ENCODE data around the gene DNMBP.

Gene DNMBP

DNA sequence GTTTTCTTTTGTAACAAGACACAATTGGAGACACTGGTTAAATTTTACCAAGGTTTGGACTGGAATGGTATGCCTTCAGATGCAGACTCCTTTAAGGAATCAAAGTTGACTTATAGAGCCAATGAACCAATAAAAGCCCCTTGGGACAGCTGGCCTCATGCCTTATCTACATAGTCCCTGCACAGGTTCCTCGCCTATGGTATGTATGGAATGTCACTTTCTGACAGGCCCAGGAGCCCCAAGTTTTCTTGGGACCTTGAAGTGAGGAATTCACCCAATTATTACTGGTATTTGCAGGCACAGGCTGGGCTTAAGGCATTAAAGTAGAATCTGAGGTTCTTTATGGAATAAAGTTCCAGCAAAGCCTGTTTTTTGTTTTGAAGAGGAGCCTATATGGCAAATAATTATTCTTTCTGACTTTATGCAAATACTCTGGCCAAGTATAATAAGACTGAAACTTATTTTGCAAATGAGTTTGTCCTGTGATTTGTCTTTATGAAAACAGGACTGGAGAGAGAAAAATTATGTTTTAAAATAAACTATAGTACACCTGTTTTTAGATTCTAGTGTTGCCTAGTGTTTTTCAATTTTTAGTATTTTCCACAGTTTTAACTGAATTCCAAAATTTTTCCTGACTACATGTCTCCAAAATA lies 24.1 kb upstream of the DNMBP start:
- no peak overlapping the region for H2BK15ac ChIP-seq (ENCODE audit: low read length)
- H4K91ac ChIP-seq (ENCODE audit: low read depth, low read length, poor library complexity): no peak overlapping the region
- H3K23ac ChIP-seq (ENCODE audit: low read depth, low read length, poor library complexity): no peak overlapping the region
- DNase-seq (ENCODE audit: low spot score): no peak
- H3K14ac ChIP-seq (ENCODE audit: low read length): no peak overlapping the region
- no peak overlapping the region for H2BK120ac ChIP-seq (ENCODE audit: low read depth, low read length)
- no peak overlapping the region for H3K4me2 ChIP-seq (ENCODE audit: insufficient read depth, low read length, poor library complexity, severe bottlenecking)
- H3K4me3 ChIP-seq (ENCODE audit: low read length in 2 of 2): no peak overlapping the region
- peaks cover 0 to 5% of the 10 kb centered on the region in 2 donors for H3K9me3 ChIP-seq (replicated peaks in 1 of 2; ENCODE audit: control insufficient read depth in 2 of 2, insufficient read depth in 1 of 2, low read depth in 1 of 2, low read length in 2 of 2)
- H2AK5ac ChIP-seq (ENCODE audit: low read depth, low read length): no peak overlapping the region
- no peak overlapping the region for H4K8ac ChIP-seq (ENCODE audit: low read depth, low read length)
- H3K9ac ChIP-seq (ENCODE audit: low read depth, low read length, poor library complexity): no peak overlapping the region
- no peak overlapping the region for H2AFZ ChIP-seq (ENCODE audit: low read length)
- H3K4ac ChIP-seq (ENCODE audit: low read length): no peak overlapping the region
- no peak overlapping the region for H3K18ac ChIP-seq (ENCODE audit: low read length)
- H3K4me1 ChIP-seq (ENCODE audit: control insufficient read depth in 2 of 2, insufficient read depth in 1 of 2, low read depth in 1 of 2, low read length in 2 of 2): no peaks in the 10 kb centered on the region
- no peak overlapping the region for H2BK5ac ChIP-seq (ENCODE audit: low read length)
- peaks cover 0 to 4% (median 0%) of the 10 kb centered on the region in 3 experiments for H3K27me3 ChIP-seq (ENCODE audit: control insufficient read depth in 3 of 3, insufficient read depth in 3 of 3, low read depth in 1 of 3, low read length in 3 of 3)
- no peaks in the 10 kb centered on the region for H3K79me1 ChIP-seq (ENCODE audit: low read depth, low read length)
- H3K36me3 ChIP-seq (replicated peaks in 1 of 2; ENCODE audit: control insufficient read depth in 2 of 2, insufficient read depth in 2 of 2, low read length in 2 of 2): no peaks in the 10 kb centered on the region
- H3K27ac ChIP-seq (replicated peaks; ENCODE audit: low read length): no peak overlapping the region
- WGBS, 2 donors (ENCODE audit: extremely low coverage in 2 of 2, insufficient read length in 2 of 2, insufficient replicate concordance in 1 of 2): no CpG with 5 or more reads among the region's 1 CpG
- no peak overlapping the region for H2BK12ac ChIP-seq (ENCODE audit: low read length)

GRCh38 chr10:100027416-100027815 lies 17.7 kb upstream of the DNMBP start:
- no peak overlapping the region for H3K4me2 ChIP-seq (ENCODE audit: insufficient read depth, low read length, poor library complexity, severe bottlenecking)
- no peak overlapping the region for H3K14ac ChIP-seq (ENCODE audit: low read length)
- H2BK5ac ChIP-seq (ENCODE audit: low read length): no peak overlapping the region
- peaks cover 2 to 10% of the 10 kb centered on the region in 2 donors for H3K9me3 ChIP-seq (replicated peaks in 1 of 2; ENCODE audit: control insufficient read depth in 2 of 2, insufficient read depth in 1 of 2, low read depth in 1 of 2, low read length in 2 of 2)
- no peaks in the 10 kb centered on the region for H3K36me3 ChIP-seq (replicated peaks in 1 of 2; ENCODE audit: control insufficient read depth in 2 of 2, insufficient read depth in 2 of 2, low read length in 2 of 2)
- no peak overlapping the region for H3K23ac ChIP-seq (ENCODE audit: low read depth, low read length, poor library complexity)
- H4K91ac ChIP-seq (ENCODE audit: low read depth, low read length, poor library complexity): no peak overlapping the region
- no peak overlapping the region for H3K9ac ChIP-seq (ENCODE audit: low read depth, low read length, poor library complexity)
- no peaks in the 10 kb centered on the region for H3K27me3 ChIP-seq (ENCODE audit: control insufficient read depth in 3 of 3, insufficient read depth in 3 of 3, low read depth in 1 of 3, low read length in 3 of 3)
- no peak overlapping the region for H2BK120ac ChIP-seq (ENCODE audit: low read depth, low read length)
- no peak overlapping the region for H3K18ac ChIP-seq (ENCODE audit: low read length)
- no peak overlapping the region for H2BK15ac ChIP-seq (ENCODE audit: low read length)
- DNase-seq (ENCODE audit: low spot score): no peak
- WGBS, 2 donors (ENCODE audit: extremely low coverage in 2 of 2, insufficient read length in 2 of 2, insufficient replicate concordance in 1 of 2): no CpG with 5 or more reads among the region's 1 CpG
- no peak overlapping the region for H2AFZ ChIP-seq (ENCODE audit: low read length)
- H3K4me3 ChIP-seq (ENCODE audit: low read length in 2 of 2): no peak overlapping the region
- H2BK12ac ChIP-seq (ENCODE audit: low read length): no peak overlapping the region
- no peak overlapping the region for H3K27ac ChIP-seq (replicated peaks; ENCODE audit: low read length)
- H3K79me1 ChIP-seq (ENCODE audit: low read depth, low read length): no peaks in the 10 kb centered on the region
- H3K4ac ChIP-seq (ENCODE audit: low read length): no peak overlapping the region
- H2AK5ac ChIP-seq (ENCODE audit: low read depth, low read length): no peak overlapping the region
- H4K8ac ChIP-seq (ENCODE audit: low read depth, low read length): no peak overlapping the region
- H3K4me1 ChIP-seq (ENCODE audit: control insufficient read depth in 2 of 2, insufficient read depth in 1 of 2, low read depth in 1 of 2, low read length in 2 of 2): peaks cover 4 to 6% of the 10 kb centered on the region in 2 donors

DNA sequence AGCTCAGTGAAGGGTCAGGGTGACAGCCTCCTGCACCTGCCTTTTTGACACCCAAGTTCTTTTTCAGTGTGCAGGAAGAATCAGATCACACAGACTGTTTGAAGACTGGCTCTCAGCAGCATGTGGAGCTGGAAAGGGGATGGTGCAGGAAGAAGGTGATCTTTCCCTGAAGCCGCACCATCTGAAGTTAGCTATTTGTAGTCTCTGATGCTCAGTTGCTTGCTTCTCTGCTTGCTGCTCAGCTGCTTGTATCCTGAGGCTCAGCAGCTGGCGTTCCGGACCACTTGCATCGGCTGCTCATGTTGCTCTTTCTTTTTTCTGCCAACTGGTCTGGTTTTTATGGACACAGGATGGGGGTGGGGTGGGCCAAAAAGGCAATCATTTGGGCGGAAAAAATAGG lies 15.8 kb upstream of the DNMBP start:
- Histone ChIP-seq H3K9me3 (replicated peaks in 1 of 2; ENCODE audit: control insufficient read depth in 2 of 2, insufficient read depth in 1 of 2, low read depth in 1 of 2, low read length in 2 of 2) (peaks cover 2 to 10% of the 10 kb centered on the region in 2 donors), H3K9ac (ENCODE audit: low read depth, low read length, poor library complexity) (no peak overlapping the region), H3K27ac (replicated peaks; ENCODE audit: low read length) (no peak overlapping the region), H3K4me3 (ENCODE audit: low read length in 2 of 2) (no peak overlapping the region), H3K23ac (ENCODE audit: low read depth, low read length, poor library complexity) (no peak overlapping the region), H3K18ac (ENCODE audit: low read length) (no peak overlapping the region), H2BK15ac (ENCODE audit: low read length) (no peak overlapping the region), H2AK5ac (ENCODE audit: low read depth, low read length) (no peak overlapping the region), H2AFZ (ENCODE audit: low read length) (peak overlapping the region; percentile 24), H3K14ac (ENCODE audit: low read length) (no peak overlapping the region), H2BK12ac (ENCODE audit: low read length) (no peak overlapping the region), H3K27me3 (ENCODE audit: control insufficient read depth in 3 of 3, insufficient read depth in 3 of 3, low read depth in 1 of 3, low read length in 3 of 3) (no peaks in the 10 kb centered on the region), H3K36me3 (replicated peaks in 1 of 2; ENCODE audit: control insufficient read depth in 2 of 2, insufficient read depth in 2 of 2, low read length in 2 of 2) (no peaks in the 10 kb centered on the region), H4K91ac (ENCODE audit: low read depth, low read length, poor library complexity) (no peak overlapping the region), H3K4ac (ENCODE audit: low read length) (no peak overlapping the region), H2BK120ac (ENCODE audit: low read depth, low read length) (no peak overlapping the region), H3K79me1 (ENCODE audit: low read depth, low read length) (no peaks in the 10 kb centered on the region), H4K8ac (ENCODE audit: low read depth, low read length) (no peak overlapping the region), H2BK5ac (ENCODE audit: low read length) (no peak overlapping the region), H3K4me1 (ENCODE audit: control insufficient read depth in 2 of 2, insufficient read depth in 1 of 2, low read depth in 1 of 2, low read length in 2 of 2) (peaks cover 4 to 6% of the 10 kb centered on the region in 2 donors), H3K4me2 (ENCODE audit: insufficient read depth, low read length, poor library complexity, severe bottlenecking) (no peak overlapping the region)
- DNase-seq (ENCODE audit: low spot score): no peak
- WGBS, 2 donors (ENCODE audit: extremely low coverage in 2 of 2, insufficient read length in 2 of 2, insufficient replicate concordance in 1 of 2): no CpG with 5 or more reads among the region's 5 CpGs

DNA sequence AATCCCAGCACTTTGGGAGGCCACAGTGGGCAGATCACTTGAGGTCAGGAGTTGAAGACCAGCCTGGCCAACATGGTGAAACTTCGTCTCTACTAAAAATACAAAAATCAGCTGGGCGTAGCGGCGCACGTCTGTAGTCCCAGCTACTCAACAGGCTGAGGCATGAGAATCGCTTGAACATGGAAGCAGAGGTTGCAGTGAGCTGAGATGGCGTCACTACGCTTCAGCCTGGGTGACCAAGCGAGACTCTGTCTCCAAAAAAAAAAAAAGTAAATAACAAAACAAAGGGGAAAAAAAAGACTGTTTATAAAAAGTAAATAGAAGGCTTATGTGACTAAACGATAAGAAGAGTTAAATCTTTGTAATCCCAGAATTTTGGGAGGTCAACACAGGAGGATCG lies 15.0 kb upstream of the DNMBP start:
- no peak overlapping the region for H3K9ac ChIP-seq (ENCODE audit: low read depth, low read length, poor library complexity)
- peaks cover 6 to 7% of the 10 kb centered on the region in 2 donors for H3K4me1 ChIP-seq (ENCODE audit: control insufficient read depth in 2 of 2, insufficient read depth in 1 of 2, low read depth in 1 of 2, low read length in 2 of 2)
- H2BK5ac ChIP-seq (ENCODE audit: low read length): no peak overlapping the region
- H3K4me3 ChIP-seq (ENCODE audit: low read length in 2 of 2): no peak overlapping the region
- H3K9me3 ChIP-seq (replicated peaks in 1 of 2; ENCODE audit: control insufficient read depth in 2 of 2, insufficient read depth in 1 of 2, low read depth in 1 of 2, low read length in 2 of 2): peaks cover 2 to 10% of the 10 kb centered on the region in 2 donors
- no peak overlapping the region for H2AK5ac ChIP-seq (ENCODE audit: low read depth, low read length)
- no peak overlapping the region for H4K8ac ChIP-seq (ENCODE audit: low read depth, low read length)
- H3K36me3 ChIP-seq (replicated peaks in 1 of 2; ENCODE audit: control insufficient read depth in 2 of 2, insufficient read depth in 2 of 2, low read length in 2 of 2): no peaks in the 10 kb centered on the region
- no peak overlapping the region for H3K27ac ChIP-seq (replicated peaks; ENCODE audit: low read length)
- H4K91ac ChIP-seq (ENCODE audit: low read depth, low read length, poor library complexity): no peak overlapping the region
- H3K23ac ChIP-seq (ENCODE audit: low read depth, low read length, poor library complexity): no peak overlapping the region
- H3K18ac ChIP-seq (ENCODE audit: low read length): no peak overlapping the region
- no peak overlapping the region for H2BK12ac ChIP-seq (ENCODE audit: low read length)
- no CpG with 5 or more reads among the region's 11 CpGs for WGBS, 2 donors (ENCODE audit: extremely low coverage in 2 of 2, insufficient read length in 2 of 2, insufficient replicate concordance in 1 of 2)
- no peak overlapping the region for H2BK120ac ChIP-seq (ENCODE audit: low read depth, low read length)
- no peak overlapping the region for H2AFZ ChIP-seq (ENCODE audit: low read length)
- DNase-seq (ENCODE audit: low spot score): no peak
- no peak overlapping the region for H3K4me2 ChIP-seq (ENCODE audit: insufficient read depth, low read length, poor library complexity, severe bottlenecking)
- H3K4ac ChIP-seq (ENCODE audit: low read length): no peak overlapping the region
- no peaks in the 10 kb centered on the region for H3K27me3 ChIP-seq (ENCODE audit: control insufficient read depth in 3 of 3, insufficient read depth in 3 of 3, low read depth in 1 of 3, low read length in 3 of 3)
- no peaks in the 10 kb centered on the region for H3K79me1 ChIP-seq (ENCODE audit: low read depth, low read length)
- H2BK15ac ChIP-seq (ENCODE audit: low read length): no peak overlapping the region
- H3K14ac ChIP-seq (ENCODE audit: low read length): no peak overlapping the region

Data from neuronal stem cell (in vitro differentiated cells).